Brain microvascular endothelial cell (primary cell): ENCODE measurements around the gene MAST1.

Experiments
- DNase-seq: peaks from one replicate; pipeline ENCODE4 v3.0.0-alpha.2; 2020
- H3K27ac ChIP-seq: fragments of 250-450 bp; sonication (Bioruptor Pico); 2 replicates; pipeline ENCODE4 v1.5.1; 2020; ENCODE audit warnings: mild to moderate bottlenecking, moderate library complexity
- H3K27me3 ChIP-seq: fragments of 250-450 bp; sonication (Bioruptor Pico); replicated peaks from 2 replicates; pipeline ENCODE4 v1.5.1; 2020; ENCODE audit warnings: mild to moderate bottlenecking
- H3K36me3 ChIP-seq: fragments of 250-450 bp; sonication (Bioruptor Pico); replicated peaks from 2 replicates; pipeline ENCODE4 v1.5.1; 2020; ENCODE audit warnings: mild to moderate bottlenecking
- H3K4me3 ChIP-seq: 2 replicates; pipeline ENCODE4 v1.5.1; 2011; ENCODE audit warnings: low read depth, mild to moderate bottlenecking, control low read depth, low read length, moderate library complexity
- CTCF ChIP-seq: IDR thresholded peaks from 2 replicates; pipeline ENCODE4 v1.5.1; 2011; ENCODE audit warnings: low read depth, mild to moderate bottlenecking, moderate library complexity, low read length, control low read depth, inconsistent platforms; ENCODE audit errors: missing control alignments
- in situ Hi-C: cut with HindIII; loops from 2 replicates; pipeline ENCODE4 v1.10.0; 2017; ENCODE audit warnings: low sequenced_read_pairs, low pct_ligation_motif_present

MAST1 gene

GRCh38 chr19:12837225-12837624 is 1.1 kb upstream of the MAST1 start:
- H3K36me3 ChIP-seq, result no peaks in the 10 kb centered on the region
- H3K4me3 ChIP-seq, result no peak overlapping the region
- H3K27me3 ChIP-seq, result peaks cover 63% of the 10 kb centered on the region
- DNase-seq, result no peak
- no peak for TF ChIP-seq CTCF
- in situ Hi-C loops, result no loop called here
- H3K27ac ChIP-seq, result no peak overlapping the region

GRCh38 chr19:12838886-12839756 is 806 bp downstream of the MAST1 start:
- no peak for TF ChIP-seq CTCF
- Histone ChIP-seq H3K36me3 (no peaks in the 10 kb centered on the region), H3K27ac (no peak overlapping the region), H3K27me3 (peaks cover 55% of the 10 kb centered on the region), H3K4me3 (no peak overlapping the region)
- DNase-seq, result no peak
- in situ Hi-C loops, result no loop called here

- H3K27ac ChIP-seq, result no peak overlapping the region
- DNase-seq, result peak; percentile 84
- no peaks in the 10 kb centered on the region for H3K36me3 ChIP-seq
- in situ Hi-C loops, result no loop called here
- TF ChIP-seq CTCF, result no peak
- peaks cover 42% of the 10 kb centered on the region for H3K27me3 ChIP-seq
- H3K4me3 ChIP-seq, result peak overlapping the region; percentile 26
Observed at GRCh38 chr19:12840091-12841079, 2.1 kb downstream of the MAST1 start.

- peaks cover 37% of the 10 kb centered on the region for H3K27me3 ChIP-seq
- no peaks in the 10 kb centered on the region for H3K36me3 ChIP-seq
- peak overlapping the region; percentile 26 for H3K4me3 ChIP-seq
- no peak for DNase-seq
- in situ Hi-C loops, result no loop called here
- no peak overlapping the region for H3K27ac ChIP-seq
- TF ChIP-seq CTCF, result no peak
Observed at GRCh38 chr19:12841094-12841493, 2.8 kb downstream of the MAST1 start.

GRCh38 chr19:12842511-12842910 is 4.2 kb downstream of the MAST1 start:
- H3K36me3 ChIP-seq, result no peaks in the 10 kb centered on the region
- no peak for DNase-seq
- no peak overlapping the region for H3K4me3 ChIP-seq
- H3K27ac ChIP-seq, result no peak overlapping the region
- TF ChIP-seq CTCF, result no peak
- peaks cover 27% of the 10 kb centered on the region for H3K27me3 ChIP-seq
- in situ Hi-C loops, result no loop called here
